ENCODE data around the gene PCMTD2.

PCMTD2 gene

DNA sequence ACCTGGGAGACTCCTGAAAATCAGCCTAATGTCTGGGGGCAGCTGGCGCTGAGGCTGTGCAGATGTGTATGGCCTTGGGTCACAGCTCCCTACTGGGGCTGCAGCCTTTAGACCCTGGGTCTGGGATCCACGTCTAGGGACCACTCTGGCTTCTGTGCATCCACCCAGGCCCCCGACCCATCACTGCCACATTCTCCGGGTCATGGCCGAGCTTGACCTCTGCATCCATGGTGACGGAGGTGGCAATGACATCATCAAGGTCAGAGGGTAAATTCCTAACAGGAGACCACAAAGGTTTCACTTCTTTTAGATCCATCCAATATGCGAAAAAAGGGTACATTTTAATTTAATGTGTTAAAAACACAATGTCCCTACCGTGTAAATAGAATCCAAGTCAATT is 14.5 kb upstream of the PCMTD2 start:
- DNase-seq (ENCODE audit: low spot score): no peak

DNA sequence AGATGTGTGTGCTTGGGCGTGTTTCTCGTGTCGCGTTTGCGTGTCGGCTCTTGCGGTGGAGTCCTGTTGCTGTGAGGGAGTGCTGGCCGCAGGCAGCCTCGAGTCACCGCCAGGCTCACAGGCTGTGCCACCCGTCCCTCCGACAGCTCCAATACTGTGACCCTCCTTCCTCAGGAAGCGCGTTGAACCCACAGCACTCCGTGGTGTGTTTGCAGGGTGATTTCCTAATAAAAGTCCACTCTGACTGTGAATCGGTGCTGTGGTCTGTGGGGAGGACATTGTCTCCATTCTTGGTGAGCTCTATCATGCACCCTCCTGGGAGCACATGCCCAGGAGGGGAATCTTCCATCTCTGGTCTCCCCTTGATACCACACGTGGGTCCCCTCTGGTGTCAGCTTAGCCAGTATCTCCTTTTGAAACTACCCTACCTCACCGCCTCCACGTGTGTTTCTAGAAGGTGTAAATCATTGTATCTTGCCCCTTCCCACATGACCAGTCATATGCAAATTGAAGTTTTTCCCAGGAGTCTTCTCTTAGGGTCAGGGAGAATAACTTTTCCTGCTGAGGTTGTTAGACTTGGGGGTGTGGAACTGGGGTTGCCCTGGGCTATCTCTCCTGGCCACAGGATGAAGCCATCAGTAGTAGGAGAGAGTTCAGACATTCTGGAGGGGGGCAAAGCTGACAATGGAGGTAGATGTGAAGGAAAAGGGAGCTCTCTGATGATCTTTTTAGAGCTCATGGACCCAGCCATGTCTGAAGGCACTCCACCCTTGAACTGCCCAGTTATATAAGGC is 13.3 kb upstream of the PCMTD2 start:
- TF ChIP-seq, protein P1, sequence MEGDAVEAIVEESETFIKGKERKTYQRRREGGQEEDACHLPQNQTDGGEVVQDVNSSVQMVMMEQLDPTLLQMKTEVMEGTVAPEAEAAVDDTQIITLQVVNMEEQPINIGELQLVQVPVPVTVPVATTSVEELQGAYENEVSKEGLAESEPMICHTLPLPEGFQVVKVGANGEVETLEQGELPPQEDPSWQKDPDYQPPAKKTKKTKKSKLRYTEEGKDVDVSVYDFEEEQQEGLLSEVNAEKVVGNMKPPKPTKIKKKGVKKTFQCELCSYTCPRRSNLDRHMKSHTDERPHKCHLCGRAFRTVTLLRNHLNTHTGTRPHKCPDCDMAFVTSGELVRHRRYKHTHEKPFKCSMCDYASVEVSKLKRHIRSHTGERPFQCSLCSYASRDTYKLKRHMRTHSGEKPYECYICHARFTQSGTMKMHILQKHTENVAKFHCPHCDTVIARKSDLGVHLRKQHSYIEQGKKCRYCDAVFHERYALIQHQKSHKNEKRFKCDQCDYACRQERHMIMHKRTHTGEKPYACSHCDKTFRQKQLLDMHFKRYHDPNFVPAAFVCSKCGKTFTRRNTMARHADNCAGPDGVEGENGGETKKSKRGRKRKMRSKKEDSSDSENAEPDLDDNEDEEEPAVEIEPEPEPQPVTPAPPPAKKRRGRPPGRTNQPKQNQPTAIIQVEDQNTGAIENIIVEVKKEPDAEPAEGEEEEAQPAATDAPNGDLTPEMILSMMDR (IDR thresholded peaks at IDR 0.05; ENCODE audit: extremely low read depth, missing control alignments): no peak
- DNase-seq (ENCODE audit: low spot score): no peak

More for the DNA sequence above, 14.5 kb upstream of the PCMTD2 start:
- TF ChIP-seq, protein P1 (IDR thresholded peaks at IDR 0.05; ENCODE audit: extremely low read depth, missing control alignments): no peak

DNA sequence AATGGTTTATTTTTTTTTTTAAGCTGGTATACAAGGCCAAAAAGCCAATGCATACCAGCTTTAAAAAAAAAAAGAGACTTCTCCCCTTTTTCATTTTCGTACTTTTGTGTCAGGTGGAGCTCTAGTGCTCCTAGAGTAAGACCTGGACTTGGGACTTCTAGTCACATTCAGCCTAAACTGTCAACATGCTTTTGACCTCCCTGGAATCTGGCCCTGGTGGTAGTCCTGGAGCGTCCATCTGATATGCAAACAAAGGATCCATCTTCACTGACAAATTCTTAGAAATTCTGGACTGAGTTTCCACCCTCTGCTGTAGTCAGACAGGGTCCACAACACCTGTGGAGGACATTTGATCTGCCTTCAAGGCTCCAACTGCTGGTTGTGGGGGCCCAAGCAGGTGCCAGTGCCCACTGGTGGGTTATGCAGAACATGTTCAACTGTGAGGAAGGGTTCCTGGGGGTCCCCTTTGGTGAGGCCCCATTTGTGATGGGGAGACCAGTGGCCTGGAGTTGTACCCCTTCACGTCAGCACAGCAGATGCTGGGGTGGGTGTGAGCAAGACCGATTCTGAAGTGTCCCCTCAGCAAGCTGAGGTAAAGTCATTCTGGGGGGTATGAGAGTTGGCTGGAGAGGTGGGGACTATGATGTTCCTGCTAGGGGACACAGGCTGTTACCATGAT is 12.6 kb upstream of the PCMTD2 start:
- TF ChIP-seq, protein P1 (IDR thresholded peaks at IDR 0.05; ENCODE audit: extremely low read depth, missing control alignments): no peak
- no peak for DNase-seq (ENCODE audit: low spot score)

GRCh38 chr20:64244281-64244805 is 11.2 kb upstream of the PCMTD2 start:
- TF ChIP-seq, protein P1 (IDR thresholded peaks at IDR 0.05; ENCODE audit: extremely low read depth, missing control alignments): no peak
- DNase-seq (ENCODE audit: low spot score): no peak

DNA sequence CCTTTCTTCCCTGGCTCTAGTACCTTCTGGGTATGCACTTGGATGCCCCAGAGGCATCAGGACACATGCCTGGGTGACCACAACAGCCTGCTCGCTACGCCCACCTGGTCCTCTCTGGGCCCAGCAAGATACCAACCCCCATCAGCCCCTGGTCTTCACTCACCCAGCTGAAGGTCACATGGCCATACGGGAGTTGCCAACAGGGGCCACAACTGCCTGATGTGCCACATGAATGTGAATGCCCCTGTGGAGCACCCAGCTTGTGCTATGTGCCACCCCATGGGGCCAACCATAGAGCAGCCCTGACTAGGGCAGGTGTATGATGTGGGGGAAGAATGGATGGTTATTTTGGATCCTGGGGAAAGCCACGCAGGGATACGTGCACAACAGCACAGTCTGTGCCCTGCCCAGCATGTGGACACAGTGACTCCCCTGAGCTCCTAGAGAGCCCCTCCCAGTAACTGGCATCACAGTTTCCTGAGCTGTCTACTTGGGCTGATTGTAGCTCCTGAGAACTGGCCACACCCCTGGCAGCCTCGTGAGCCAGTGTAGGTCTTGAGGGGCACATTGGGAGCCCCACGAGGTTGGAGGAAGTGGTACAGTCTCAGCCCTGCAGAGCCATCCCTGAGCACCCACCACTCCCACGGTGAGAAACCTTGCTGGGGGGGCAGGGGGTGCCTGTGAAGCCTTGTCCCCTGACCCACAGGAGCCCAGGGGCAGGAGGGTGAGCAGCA is 10.5 kb upstream of the PCMTD2 start:
- TF ChIP-seq, protein P1 (IDR thresholded peaks at IDR 0.05; ENCODE audit: extremely low read depth, missing control alignments): no peak

GRCh38 chr20:64245746-64246595 is 9.6 kb upstream of the PCMTD2 start:
- DNase-seq (ENCODE audit: low spot score): no peak
- TF ChIP-seq, protein P1 (IDR thresholded peaks at IDR 0.05; ENCODE audit: extremely low read depth, missing control alignments): no peak

More for the DNA sequence above, 10.5 kb upstream of the PCMTD2 start:
- no peak for DNase-seq (ENCODE audit: low spot score)

Data from GM20000 (cell line).